HL-60 (cell line): ENCODE data around the gene LYAR.

Source experiments
- DNase-seq, 2 experiments: peaks; one replicate each; pipeline ENCODE4 v3.0.0-alpha.2; 2010 to 2020; ENCODE audit warnings: low read depth in 1 of 2, low spot score in 1 of 2
- H3K27ac ChIP-seq: fragments of 250-450 bp; sonication (Bioruptor Pico); replicated peaks from 2 replicates; pipeline ENCODE4 v1.5.1; 2020; ENCODE audit warnings: mild to moderate bottlenecking, moderate library complexity
- H3K27me3 ChIP-seq: fragments of 250-450 bp; sonication (Bioruptor Pico); 2 replicates; pipeline ENCODE4 v1.5.1; 2021; ENCODE audit warnings: mild to moderate bottlenecking, moderate library complexity; ENCODE audit not compliant: insufficient read depth, poor library complexity, severe bottlenecking
- H3K4me3 ChIP-seq: replicated peaks from 2 replicates; pipeline ENCODE4 v1.5.1; 2011; ENCODE audit warnings: mild to moderate bottlenecking, control low read depth, low read length; ENCODE audit not compliant: insufficient read depth
- CTCF ChIP-seq: IDR thresholded peaks from one replicate; pipeline ENCODE4 v1.5.1; 2011; ENCODE audit warnings: low read length, control low read depth, inconsistent platforms; ENCODE audit not compliant: insufficient read depth
- GABPA ChIP-seq: IDR thresholded peaks from 2 replicates; pipeline ENCODE4 v1.6.1; 2012; ENCODE audit warnings: low read depth
- POLR2AphosphoS5 ChIP-seq: IDR thresholded peaks from 2 replicates; pipeline ENCODE4 v1.6.1; 2012; ENCODE audit warnings: low read depth
- REST ChIP-seq: IDR thresholded peaks from 2 replicates; pipeline ENCODE4 v1.6.1; 2012; ENCODE audit warnings: low read depth; ENCODE audit not compliant: insufficient replicate concordance
- SPI1 ChIP-seq: IDR thresholded peaks from 2 replicates; pipeline ENCODE4 v1.6.1; 2012; ENCODE audit warnings: low read depth, mild to moderate bottlenecking, borderline replicate concordance

Gene LYAR

GRCh38 chr4:4302416-4302815 is 12.5 kb upstream of the LYAR start:
- Histone ChIP-seq H3K27me3 (no peaks in the 10 kb centered on the region), H3K27ac (no peak overlapping the region), H3K4me3 (no peak overlapping the region)
- DNase-seq = no peak
- TF ChIP-seq SPI1 (no peak), CTCF (no peak), GABPA (no peak), REST (no peak), POLR2AphosphoS5 (no peak)

GRCh38 chr4:4302001-4302400 is 12.0 kb upstream of the LYAR start:
- TF ChIP-seq CTCF = no peak
- TF ChIP-seq SPI1 = no peak
- TF ChIP-seq POLR2AphosphoS5 = no peak
- no peak overlapping the region for H3K27ac ChIP-seq
- no peak overlapping the region for H3K4me3 ChIP-seq
- H3K27me3 ChIP-seq = no peaks in the 10 kb centered on the region
- no peak for DNase-seq

- DNase-seq = no peak
- Histone ChIP-seq H3K27ac (no peak overlapping the region), H3K4me3 (no peak overlapping the region), H3K27me3 (no peaks in the 10 kb centered on the region)
- TF ChIP-seq POLR2AphosphoS5 = no peak
- no peak for TF ChIP-seq GABPA
- TF ChIP-seq CTCF = no peak
- TF ChIP-seq REST = no peak
- no peak for TF ChIP-seq SPI1
These were observed 9.1 kb upstream of the LYAR start for GRCh38 chr4:4299006-4299405.

GRCh38 chr4:4296283-4296846 is 6.4 kb upstream of the LYAR start:
- H3K27ac ChIP-seq = no peak overlapping the region
- no peaks in the 10 kb centered on the region for H3K27me3 ChIP-seq
- H3K4me3 ChIP-seq = no peak overlapping the region
- DNase-seq = no peak
- TF ChIP-seq SPI1 (no peak), GABPA (no peak), CTCF (no peak), REST (no peak), POLR2AphosphoS5 (no peak)
